ENCODE data around the gene ROCK1. TPM values are rescaled to one million over a fixed set of nuclear protein-coding genes. Genes with fewer than 3 reads are reported as not detected.
"Not testable (repeated sequence)": the region's sequence is repeated elsewhere in the genome, so short reads cannot be mapped to it uniquely, and the experiment has no call there.

Gene ROCK1
- total and polyA plus RNA-seq, 2 donors = 25.6 to 37.6 TPM

GRCh38 chr18:20988726-20989125, 122.9 kb downstream of the ROCK1 start:
- Histone ChIP-seq H3K4me3 (ENCODE audit: low read length in 2 of 2) (no peak overlapping the region), H3K4me1 (ENCODE audit: control insufficient read depth in 2 of 2, insufficient read depth in 2 of 2, low read length in 2 of 2) (no peaks in the 10 kb centered on the region), H3K9me3 (ENCODE audit: control insufficient read depth in 2 of 2, insufficient read depth in 1 of 2, low read length in 1 of 2) (no peaks in the 10 kb centered on the region), H3K27ac (ENCODE audit: low read depth in 1 of 2, low read length in 1 of 2) (no peak overlapping the region), H3K36me3 (ENCODE audit: control insufficient read depth in 2 of 2, insufficient read depth in 2 of 2, low read length in 1 of 2) (peaks cover 28 to 59% of the 10 kb centered on the region in 2 donors), H3K27me3 (ENCODE audit: control insufficient read depth in 2 of 2, insufficient read depth in 1 of 2, low read length in 1 of 2) (no peaks in the 10 kb centered on the region)
- 98% methylated on average over 3 of the region's 3 CpGs for WGBS
- DNase-seq (ENCODE audit: low read depth in 6 of 9, low spot score in 9 of 9) = no peak

- Histone ChIP-seq H3K27ac (ENCODE audit: low read depth in 1 of 2, low read length in 1 of 2) (no peak overlapping the region), H3K36me3 (ENCODE audit: control insufficient read depth in 2 of 2, insufficient read depth in 2 of 2, low read length in 1 of 2) (peaks cover 17 to 40% of the 10 kb centered on the region in 2 donors), H3K27me3 (ENCODE audit: control insufficient read depth in 2 of 2, insufficient read depth in 1 of 2, low read length in 1 of 2) (no peaks in the 10 kb centered on the region), H3K9me3 (ENCODE audit: control insufficient read depth in 2 of 2, insufficient read depth in 1 of 2, low read length in 1 of 2) (no peaks in the 10 kb centered on the region), H3K4me1 (ENCODE audit: control insufficient read depth in 2 of 2, insufficient read depth in 2 of 2, low read length in 2 of 2) (no peaks in the 10 kb centered on the region), H3K4me3 (ENCODE audit: low read length in 2 of 2) (no peak overlapping the region)
- WGBS = 98% methylated on average over 2 of the region's 2 CpGs
- DNase-seq (ENCODE audit: low read depth in 6 of 9, low spot score in 9 of 9) = no peak
Observed at GRCh38 chr18:20975077-20975476, 136.5 kb downstream of the ROCK1 start.

DNA sequence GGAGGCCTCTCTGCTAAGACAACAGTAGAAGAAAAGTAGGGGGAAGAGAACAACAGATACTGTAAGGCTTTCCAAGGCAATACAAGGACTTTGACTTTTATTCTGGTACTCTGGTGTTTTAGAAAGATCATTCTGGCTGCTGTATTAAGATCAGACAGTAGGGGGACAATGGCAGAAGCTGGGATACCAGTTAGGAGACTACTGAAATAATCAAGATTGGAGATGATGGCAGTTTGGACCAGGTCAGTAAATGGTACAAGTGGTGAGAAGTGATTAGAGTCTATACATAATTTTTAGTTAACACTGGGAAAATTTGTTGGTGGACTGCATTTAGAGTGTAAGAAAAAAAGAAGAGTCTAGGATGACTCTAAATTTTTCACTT, 139.7 kb downstream of the ROCK1 start:
- Histone ChIP-seq H3K27ac (ENCODE audit: low read depth in 1 of 2, low read length in 1 of 2) (no peak overlapping the region), H3K4me1 (ENCODE audit: control insufficient read depth in 2 of 2, insufficient read depth in 2 of 2, low read length in 2 of 2) (no peaks in the 10 kb centered on the region), H3K27me3 (ENCODE audit: control insufficient read depth in 2 of 2, insufficient read depth in 1 of 2, low read length in 1 of 2) (no peaks in the 10 kb centered on the region), H3K9me3 (ENCODE audit: control insufficient read depth in 2 of 2, insufficient read depth in 1 of 2, low read length in 1 of 2) (no peaks in the 10 kb centered on the region), H3K4me3 (ENCODE audit: low read length in 2 of 2) (no peak overlapping the region), H3K36me3 (ENCODE audit: control insufficient read depth in 2 of 2, insufficient read depth in 2 of 2, low read length in 1 of 2) (peaks cover 16 to 45% of the 10 kb centered on the region in 2 donors)
- DNase-seq (ENCODE audit: low read depth in 6 of 9, low spot score in 9 of 9) = peak in 2 of 9 donors; percentile 8 to 30

GRCh38 chr18:20966795-20967194, 144.8 kb downstream of the ROCK1 start:
- Histone ChIP-seq H3K4me3 (ENCODE audit: low read length in 2 of 2) (no peak overlapping the region), H3K27me3 (ENCODE audit: control insufficient read depth in 2 of 2, insufficient read depth in 1 of 2, low read length in 1 of 2) (no peaks in the 10 kb centered on the region), H3K36me3 (ENCODE audit: control insufficient read depth in 2 of 2, insufficient read depth in 2 of 2, low read length in 1 of 2) (peaks cover 9 to 49% of the 10 kb centered on the region in 2 donors), H3K27ac (ENCODE audit: low read depth in 1 of 2, low read length in 1 of 2) (no peak overlapping the region), H3K4me1 (ENCODE audit: control insufficient read depth in 2 of 2, insufficient read depth in 2 of 2, low read length in 2 of 2) (no peaks in the 10 kb centered on the region), H3K9me3 (ENCODE audit: control insufficient read depth in 2 of 2, insufficient read depth in 1 of 2, low read length in 1 of 2) (no peaks in the 10 kb centered on the region)
- 98% methylated on average over 2 of the region's 2 CpGs for WGBS
- no peak for DNase-seq (ENCODE audit: low read depth in 6 of 9, low spot score in 9 of 9)

DNA sequence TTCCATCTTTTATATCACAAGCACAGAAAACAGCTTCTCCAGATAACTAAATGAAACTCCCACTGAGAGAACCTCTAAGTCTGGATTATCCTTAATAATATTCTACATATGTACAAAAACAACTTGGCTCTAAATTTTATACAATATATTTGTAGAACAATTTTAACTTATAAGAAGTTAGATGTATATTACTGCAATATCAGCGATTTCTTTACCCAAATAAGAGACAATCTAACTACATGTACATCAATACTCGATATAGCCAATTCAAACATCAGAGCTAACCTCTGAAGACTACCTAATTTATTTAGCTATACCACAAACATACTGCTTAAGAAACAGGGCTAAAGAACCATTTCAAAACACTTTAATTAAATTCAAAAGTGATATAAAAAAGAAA, 148.6 kb downstream of the ROCK1 start:
- WGBS = 98% methylated on average over 2 of the region's 2 CpGs
- H3K4me3 ChIP-seq (ENCODE audit: low read length in 2 of 2) = no peak overlapping the region
- no peaks in the 10 kb centered on the region for H3K9me3 ChIP-seq (ENCODE audit: control insufficient read depth in 2 of 2, insufficient read depth in 1 of 2, low read length in 1 of 2)
- H3K27me3 ChIP-seq (ENCODE audit: control insufficient read depth in 2 of 2, insufficient read depth in 1 of 2, low read length in 1 of 2) = no peaks in the 10 kb centered on the region
- no peak for DNase-seq (ENCODE audit: low read depth in 6 of 9, low spot score in 9 of 9)
- H3K27ac ChIP-seq (ENCODE audit: low read depth in 1 of 2, low read length in 1 of 2) = no peak overlapping the region
- H3K4me1 ChIP-seq (ENCODE audit: control insufficient read depth in 2 of 2, insufficient read depth in 2 of 2, low read length in 2 of 2) = no peaks in the 10 kb centered on the region
- H3K36me3 ChIP-seq (ENCODE audit: control insufficient read depth in 2 of 2, insufficient read depth in 2 of 2, low read length in 1 of 2) = peaks cover 4 to 31% of the 10 kb centered on the region in 2 donors

DNA sequence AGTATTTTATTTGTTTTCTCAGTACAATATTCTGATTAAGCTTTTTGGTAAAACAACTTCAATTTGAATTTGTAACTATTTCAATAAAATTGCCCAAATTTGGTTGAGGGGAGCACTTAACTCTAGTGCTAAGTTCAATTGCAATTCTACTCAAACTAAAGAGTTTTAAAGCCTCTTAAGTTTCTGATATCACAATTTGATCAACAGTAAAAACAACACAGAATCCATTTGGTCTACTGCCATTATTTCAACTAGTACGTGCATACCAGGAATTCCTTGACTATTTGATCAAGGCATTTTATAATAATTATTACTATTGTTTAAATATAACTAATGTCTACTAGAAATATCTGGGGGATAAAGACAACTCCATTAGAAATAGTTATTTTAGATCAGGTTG, 150.9 kb downstream of the ROCK1 start:
- Histone ChIP-seq H3K4me1 (ENCODE audit: control insufficient read depth in 2 of 2, insufficient read depth in 2 of 2, low read length in 2 of 2) (no peaks in the 10 kb centered on the region), H3K36me3 (ENCODE audit: control insufficient read depth in 2 of 2, insufficient read depth in 2 of 2, low read length in 1 of 2) (peaks cover 3 to 10% of the 10 kb centered on the region in 2 donors), H3K27me3 (ENCODE audit: control insufficient read depth in 2 of 2, insufficient read depth in 1 of 2, low read length in 1 of 2) (no peaks in the 10 kb centered on the region), H3K9me3 (ENCODE audit: control insufficient read depth in 2 of 2, insufficient read depth in 1 of 2, low read length in 1 of 2) (no peaks in the 10 kb centered on the region), H3K27ac (ENCODE audit: low read depth in 1 of 2, low read length in 1 of 2) (no peak overlapping the region), H3K4me3 (ENCODE audit: low read length in 2 of 2) (no peak overlapping the region)
- 98% methylated on average over 1 of the region's 1 CpG for WGBS
- DNase-seq (ENCODE audit: low read depth in 6 of 9, low spot score in 9 of 9) = no peak

- not testable (repeated sequence) for H3K9me3 ChIP-seq (ENCODE audit: control insufficient read depth in 2 of 2, insufficient read depth in 1 of 2, low read length in 1 of 2); H3K36me3 ChIP-seq (ENCODE audit: control insufficient read depth in 2 of 2, insufficient read depth in 2 of 2, low read length in 1 of 2); DNase-seq (ENCODE audit: low read depth in 6 of 9, low spot score in 9 of 9); H3K4me3 ChIP-seq (ENCODE audit: low read length in 2 of 2); H3K27me3 ChIP-seq (ENCODE audit: control insufficient read depth in 2 of 2, insufficient read depth in 1 of 2, low read length in 1 of 2); H3K27ac ChIP-seq (ENCODE audit: low read depth in 1 of 2, low read length in 1 of 2); H3K4me1 ChIP-seq (ENCODE audit: control insufficient read depth in 2 of 2, insufficient read depth in 2 of 2, low read length in 2 of 2)
- 94% methylated on average over 2 of the region's 2 CpGs for WGBS
Observed at GRCh38 chr18:20950827-20951226, 160.8 kb downstream of the ROCK1 start.

Other genes with a start within 250 kb of the ROCK1 start
- gene GREB1L, start 130.4 kb upstream of the ROCK1 start, total RNA-seq = 0.09 TPM
- 0.50 TPM for gene GREB1L, start 130.4 kb upstream of the ROCK1 start, polyA plus RNA-seq

All from thymus (tissue), 11 donors.